ENCODE data around the gene RXRG. TPM values are rescaled to one million over a fixed set of nuclear protein-coding genes. Genes with fewer than 3 reads are reported as not detected.

The RXRG gene
- total RNA-seq, 4 donors from 2014 or later = 1.7 to 3.9 (median 2.5) TPM

- intact Hi-C loops (cut with DNase I) = no loop called here
- 36% methylated on average over 7 of the region's 7 CpGs for WGBS
Observed at GRCh38 chr1:165367375-165367993, 77.4 kb downstream of the RXRG start.

GRCh38 chr1:165365341-165365740 is 79.6 kb downstream of the RXRG start:
- no peak for TF ChIP-seq POLR2A (IDR thresholded peaks at IDR 0.05; ENCODE audit: low read depth)
- no peak for TF ChIP-seq CTCF (IDR thresholded peaks at IDR 0.05)
- H3K9me3 ChIP-seq = no peaks in the 10 kb centered on the region
- intact Hi-C loops (cut with DNase I) = no loop called here
- no peaks in the 10 kb centered on the region for H3K36me3 ChIP-seq
- H3K27ac ChIP-seq (replicated peaks in 1 of 4) = peak overlapping the region in 1 of 4 donors; percentile 3
- DNase-seq (ENCODE audit: extremely low spot score) = no peak
- no peak overlapping the region for H3K4me3 ChIP-seq
- peaks cover 0 to 23% (median 0%) of the 10 kb centered on the region in 4 donors for H3K27me3 ChIP-seq
- 58% methylated on average over 2 of the region's 2 CpGs for WGBS
- H3K4me1 ChIP-seq = peaks cover 0 to 20% (median 9%) of the 10 kb centered on the region in 4 donors

More at GRCh38 chr1:165367375-165367993, 77.4 kb downstream of the RXRG start:
- Histone ChIP-seq H3K27ac (replicated peaks in 1 of 4) (no peak overlapping the region), H3K27me3 (peaks cover 0 to 18% (median 0%) of the 10 kb centered on the region in 4 donors), H3K4me3 (no peak overlapping the region), H3K9me3 (no peaks in the 10 kb centered on the region), H3K36me3 (no peaks in the 10 kb centered on the region), H3K4me1 (peaks cover 0 to 20% (median 9%) of the 10 kb centered on the region in 4 donors)
- DNase-seq (ENCODE audit: extremely low spot score) = no peak
- TF ChIP-seq POLR2A (IDR thresholded peaks at IDR 0.05; ENCODE audit: low read depth) = no peak
- TF ChIP-seq CTCF (IDR thresholded peaks at IDR 0.05) = peak in 2 of 3 experiments; percentile 88 to 96

GRCh38 chr1:165364568-165365133 is 80.3 kb downstream of the RXRG start:
- Histone ChIP-seq H3K4me1 (peaks cover 0 to 20% (median 9%) of the 10 kb centered on the region in 4 donors), H3K27ac (replicated peaks in 1 of 4) (peak overlapping the region in 1 of 4 donors; percentile 40), H3K27me3 (peaks cover 0 to 28% (median 0%) of the 10 kb centered on the region in 4 donors), H3K4me3 (no peak overlapping the region), H3K9me3 (no peaks in the 10 kb centered on the region), H3K36me3 (no peaks in the 10 kb centered on the region)
- DNase-seq (ENCODE audit: extremely low spot score) = no peak
- intact Hi-C loops (cut with DNase I) = no loop called here
- 36% methylated on average over 5 of the region's 6 CpGs for WGBS
- TF ChIP-seq EP300 (IDR thresholded peaks at IDR 0.05) (no peak), CTCF (IDR thresholded peaks at IDR 0.05) (no peak), POLR2A (IDR thresholded peaks at IDR 0.05; ENCODE audit: low read depth) (no peak), POLR2AphosphoS5 (IDR thresholded peaks at IDR 0.05) (no peak)

GRCh38 chr1:165356876-165357275 is 88.0 kb downstream of the RXRG start:
- Histone ChIP-seq H3K27ac (replicated peaks in 1 of 4) (no peak overlapping the region), H3K4me3 (peak overlapping the region; percentile 49 to 58 (median 52)), H3K4me1 (peaks cover 38 to 51% (median 46%) of the 10 kb centered on the region in 4 donors), H3K27me3 (peaks cover 7 to 72% (median 50%) of the 10 kb centered on the region in 4 donors), H3K9me3 (no peaks in the 10 kb centered on the region), H3K36me3 (no peaks in the 10 kb centered on the region)
- TF ChIP-seq POLR2A (IDR thresholded peaks at IDR 0.05; ENCODE audit: low read depth) (no peak), POLR2AphosphoS5 (IDR thresholded peaks at IDR 0.05) (no peak), CTCF (IDR thresholded peaks at IDR 0.05) (no peak), EP300 (IDR thresholded peaks at IDR 0.05) (no peak)
- 39% methylated on average over 10 of the region's 25 CpGs for WGBS
- DNase-seq (ENCODE audit: extremely low spot score) = peak; percentile 62
- intact Hi-C loops (cut with DNase I) = no loop called here

Data from esophagus muscularis mucosa (tissue), 4 donors.